HepG2 (cell line): ENCODE measurements around the gene PRELID1. TPM values are rescaled to one million over a fixed set of nuclear protein-coding genes. Genes with fewer than 3 reads are reported as not detected.

ENCODE experiments used
- ATF6 ChIP-seq: sonication (generic); formaldehyde crosslinking; conservative IDR thresholded peaks from 2 replicates; pipeline ENCODE4 v1.4.0; 2020; ENCODE audit warnings: missing genetic modification reagents
- CCDC6 ChIP-seq: sonication (generic); formaldehyde crosslinking; IDR thresholded peaks from 2 replicates; pipeline ENCODE4 v1.8.1; 2022; ENCODE audit warnings: mild to moderate bottlenecking, missing genetic modification reagents, moderate library complexity
- CHCHD3 ChIP-seq: sonication (generic); formaldehyde crosslinking; IDR thresholded peaks from 2 replicates; pipeline ENCODE4 v1.8.0; 2022; ENCODE audit warnings: mild to moderate bottlenecking, missing genetic modification reagents, moderate library complexity
- DRAP1 ChIP-seq: IDR thresholded peaks from 2 replicates; pipeline ENCODE4 v1.6.1; 2016; ENCODE audit warnings: missing genetic modification reagents, missing compliant biosample characterization
- E2F1 ChIP-seq: sonication (generic); formaldehyde crosslinking; IDR thresholded peaks from 2 replicates; pipeline ENCODE4 v1.5.0; 2020; ENCODE audit warnings: missing genetic modification reagents
- HNRNPUL1 ChIP-seq: fragments of 200-400 bp; formaldehyde crosslinking; IDR thresholded peaks from 2 replicates; pipeline ENCODE4 v1.6.1; 2017; ENCODE audit warnings: low read depth, mild to moderate bottlenecking, low read length, moderate library complexity
- NFKBIZ ChIP-seq: IDR thresholded peaks from 2 replicates; pipeline ENCODE4 v1.6.1; 2018; ENCODE audit warnings: missing genetic modification reagents, missing compliant biosample characterization
- PTBP1 ChIP-seq: fragments of 200-400 bp; formaldehyde crosslinking; IDR thresholded peaks from 2 replicates; pipeline ENCODE4 v1.6.1; 2018; ENCODE audit warnings: low read length, low read depth; ENCODE audit not compliant: poor library complexity, severe bottlenecking
- SRSF1 ChIP-seq: fragments of 200-400 bp; formaldehyde crosslinking; optimal IDR thresholded peaks from 2 replicates; pipeline ENCODE3; 2017; ENCODE audit warnings: mild to moderate bottlenecking, low read depth, low read length, moderate library complexity
- YEATS2 ChIP-seq: sonication (generic); formaldehyde crosslinking; IDR thresholded peaks from 2 replicates; pipeline ENCODE4 v1.4.0; 2020; ENCODE audit warnings: missing genetic modification reagents, borderline replicate concordance
- ZBTB44 ChIP-seq: sonication (generic); formaldehyde crosslinking; IDR thresholded peaks from 2 replicates; pipeline ENCODE4 v1.4.0; 2020; ENCODE audit warnings: missing genetic modification reagents
- ZNF333 ChIP-seq: sonication (generic); formaldehyde crosslinking; IDR thresholded peaks from 2 replicates; pipeline ENCODE4 v1.4.0; 2020; ENCODE audit warnings: mild to moderate bottlenecking, missing genetic modification reagents, borderline replicate concordance
- ZNF337 ChIP-seq: sonication (generic); formaldehyde crosslinking; IDR thresholded peaks from 2 replicates; pipeline ENCODE4 v1.5.1; 2020; ENCODE audit warnings: missing genetic modification reagents, low read depth, mild to moderate bottlenecking, borderline replicate concordance
- ZNF549 ChIP-seq: sonication (generic); formaldehyde crosslinking; IDR thresholded peaks from 2 replicates; pipeline ENCODE4 v1.5.0; 2020; ENCODE audit warnings: missing genetic modification reagents
- ZNF570 ChIP-seq: sonication (generic); formaldehyde crosslinking; IDR thresholded peaks from 2 replicates; pipeline ENCODE4 v1.4.0; 2020; ENCODE audit warnings: mild to moderate bottlenecking, missing genetic modification reagents, borderline replicate concordance
- ZNF639 ChIP-seq: conservative IDR thresholded peaks from 2 replicates; pipeline ENCODE4 v1.6.1; 2018; ENCODE audit warnings: missing genetic modification reagents
- ZNF740 ChIP-seq: sonication (generic); formaldehyde crosslinking; IDR thresholded peaks from 2 replicates; pipeline ENCODE4 v1.4.0; 2020; ENCODE audit warnings: missing genetic modification reagents
- ZSCAN9 ChIP-seq: IDR thresholded peaks from 2 replicates; pipeline ENCODE4 v1.6.1; 2016; ENCODE audit warnings: borderline replicate concordance
- polyA plus RNA-seq, 8 experiments: library from polyadenylated mRNA; depleted of rRNA in 3 of 8; stranded (reverse) in 7 of 8; unstranded in 1 of 8; fragments of >200 nt; fragmentation: Illumina TruSeq in 4 of 8; extraction: Trizol in 4 of 8; gene quantifications; 2 replicates each; pipeline versions ENCODE4 v1.2.1 to v1.2.3, GENCODE V29; 2011 to 2016; ENCODE audit warnings: low read depth in 4 of 8, missing spikeins in 1 of 8, mixed read lengths in 1 of 8; ENCODE audit not compliant: insufficient read depth in 1 of 8
- total RNA-seq, 5 experiments: library from RNA; depleted of rRNA; stranded (reverse); fragments of >200 nt; fragmentation: Illumina TruSeq; extraction: Trizol; gene quantifications; 2 replicates each; pipeline ENCODE4 v1.2.3, GENCODE V29; 2016; ENCODE audit warnings: low read depth in 1 of 5
- TF ChIP-seq, protein P1 (sequence below): sonication (generic); formaldehyde crosslinking; IDR thresholded peaks from 2 replicates; pipeline ENCODE4 v1.4.0; 2020; ENCODE audit warnings: missing genetic modification reagents

PRELID1 gene
- total and polyA plus RNA-seq, 2 of the 13 experiments (the other 11 are each of a cell fraction or from before 2014, with no cell fraction given): 250 to 271 TPM

GRCh38 chr5:177311723-177312648 lies 8.4 kb downstream of the PRELID1 start, which contains the start of gene MXD3 (continued):
- TF ChIP-seq CHCHD3 (CRISPR knock-in tag) (0 out of 2 replicates have a peak, but pooled peaks have one; percentile 72), SRSF1 (peak; percentile 37), NFKBIZ (no peak), YEATS2 (CRISPR knock-in tag) (no peak), HNRNPUL1 (no peak), ZNF337 (CRISPR knock-in tag) (no peak), ATF6 (no peak), CCDC6 (peak; percentile 88; the same call in 1 of the 2 replicates), ZNF333 (CRISPR knock-in tag) (no peak), ZSCAN9 (CRISPR knock-in tag) (no peak), ZNF639 (CRISPR knock-in tag) (no peak), ZNF740 (CRISPR knock-in tag) (no peak), ZNF570 (CRISPR knock-in tag) (no peak), ZNF549 (CRISPR knock-in tag) (no peak), ZBTB44 (CRISPR knock-in tag) (no peak), E2F1 (peak; percentile 100), PTBP1 (no peak), DRAP1 (CRISPR knock-in tag) (peak; percentile 46)
- TF ChIP-seq, protein P1, sequence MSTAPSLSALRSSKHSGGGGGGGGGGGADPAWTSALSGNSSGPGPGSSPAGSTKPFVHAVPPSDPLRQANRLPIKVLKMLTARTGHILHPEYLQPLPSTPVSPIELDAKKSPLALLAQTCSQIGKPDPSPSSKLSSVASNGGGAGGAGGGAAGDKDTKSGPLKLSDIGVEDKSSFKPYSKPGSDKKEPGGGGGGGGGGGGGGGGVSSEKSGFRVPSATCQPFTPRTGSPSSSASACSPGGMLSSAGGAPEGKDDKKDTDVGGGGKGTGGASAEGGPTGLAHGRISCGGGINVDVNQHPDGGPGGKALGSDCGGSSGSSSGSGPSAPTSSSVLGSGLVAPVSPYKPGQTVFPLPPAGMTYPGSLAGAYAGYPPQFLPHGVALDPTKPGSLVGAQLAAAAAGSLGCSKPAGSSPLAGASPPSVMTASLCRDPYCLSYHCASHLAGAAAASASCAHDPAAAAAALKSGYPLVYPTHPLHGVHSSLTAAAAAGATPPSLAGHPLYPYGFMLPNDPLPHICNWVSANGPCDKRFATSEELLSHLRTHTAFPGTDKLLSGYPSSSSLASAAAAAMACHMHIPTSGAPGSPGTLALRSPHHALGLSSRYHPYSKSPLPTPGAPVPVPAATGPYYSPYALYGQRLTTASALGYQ (CRISPR knock-in tag): 0 out of 2 replicates have a peak, but pooled peaks have one; percentile 80
